NCI-H2171 treated with DMSO at 0.1 percent for 48 hours (cell line): ENCODE measurements around the gene FBXL3.
A peak's percentile ranks its signal among the peaks of the same experiment; 100 is the strongest.
"Not testable (repeated sequence)": the region's sequence is repeated elsewhere in the genome, so short reads cannot be mapped to it uniquely, and the experiment has no call there.

Experiments
- DNase-seq: peaks from one replicate; lab custom pipeline; 2025; lab: John Stamatoyannopoulos, UW

FBXL3 gene

DNA sequence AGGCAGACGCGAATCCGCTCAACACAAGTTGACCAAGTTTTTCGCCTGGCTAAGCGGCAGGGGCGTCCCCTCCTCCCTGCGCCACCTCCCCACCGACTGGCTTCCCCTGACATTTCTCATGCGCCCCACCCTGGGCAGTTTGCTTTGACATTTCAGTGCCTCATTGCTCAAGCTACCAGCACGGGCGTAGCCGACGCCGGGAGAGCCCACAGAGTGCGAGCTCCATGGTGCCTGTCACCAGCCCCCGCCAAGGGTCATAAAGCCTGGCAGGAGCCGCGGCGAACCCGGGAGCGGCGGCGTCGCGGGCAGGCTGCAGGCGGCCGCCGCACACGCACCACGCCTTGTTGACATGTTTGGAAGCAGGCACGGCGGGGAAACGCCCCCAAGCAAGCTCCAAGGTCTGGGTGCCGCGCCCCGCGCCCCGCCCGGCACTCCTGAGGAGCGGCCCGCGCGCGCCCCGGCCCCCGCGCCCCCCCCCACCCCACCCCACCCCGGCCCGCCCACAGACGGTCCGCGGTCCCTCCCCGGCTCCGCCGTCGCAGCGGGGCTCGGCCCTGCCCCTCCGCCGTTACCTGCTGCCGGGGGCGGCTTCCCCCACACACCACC lies 601 bp downstream of the FBXL3 start:
- peak; percentile 71 for DNase-seq

DNA sequence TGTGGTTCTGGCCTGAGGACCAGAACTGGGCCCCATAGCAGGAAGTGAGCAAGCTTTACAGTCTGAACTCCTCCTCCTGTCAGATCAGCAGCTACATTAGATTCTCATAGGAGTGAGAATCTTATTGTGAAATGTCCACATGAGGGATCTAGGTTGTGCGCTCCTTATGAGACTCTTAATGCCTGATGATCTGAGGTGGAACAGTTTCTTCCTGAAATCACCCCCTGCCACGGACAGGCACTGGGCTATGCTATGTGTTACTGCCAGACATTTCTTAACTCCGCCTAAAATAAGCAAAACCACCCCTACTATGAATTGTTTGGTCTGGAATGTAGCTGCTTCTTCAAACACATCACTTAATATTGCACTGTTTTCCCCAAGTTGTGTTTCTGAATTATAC lies 4.6 kb downstream of the FBXL3 start:
- no peak for DNase-seq

DNA sequence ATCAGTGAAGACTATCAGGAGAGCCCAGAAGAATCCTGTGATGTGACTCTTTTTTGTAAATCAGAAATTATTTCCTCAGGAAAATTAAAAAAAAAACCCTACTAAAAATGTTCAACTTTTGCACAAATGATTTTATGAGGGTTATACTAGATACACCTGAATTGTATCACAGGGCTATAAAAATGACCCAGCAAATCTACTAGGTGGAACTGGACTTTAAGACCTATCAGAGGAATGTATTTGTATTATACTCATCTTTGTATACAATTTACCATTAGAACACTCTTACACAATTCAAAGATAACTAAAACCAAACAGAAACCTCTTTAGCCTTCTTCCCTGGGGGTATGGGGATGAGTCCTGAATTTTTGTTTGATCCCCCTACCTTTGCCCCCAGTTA lies 7.2 kb downstream of the FBXL3 start:
- no peak for DNase-seq

DNA sequence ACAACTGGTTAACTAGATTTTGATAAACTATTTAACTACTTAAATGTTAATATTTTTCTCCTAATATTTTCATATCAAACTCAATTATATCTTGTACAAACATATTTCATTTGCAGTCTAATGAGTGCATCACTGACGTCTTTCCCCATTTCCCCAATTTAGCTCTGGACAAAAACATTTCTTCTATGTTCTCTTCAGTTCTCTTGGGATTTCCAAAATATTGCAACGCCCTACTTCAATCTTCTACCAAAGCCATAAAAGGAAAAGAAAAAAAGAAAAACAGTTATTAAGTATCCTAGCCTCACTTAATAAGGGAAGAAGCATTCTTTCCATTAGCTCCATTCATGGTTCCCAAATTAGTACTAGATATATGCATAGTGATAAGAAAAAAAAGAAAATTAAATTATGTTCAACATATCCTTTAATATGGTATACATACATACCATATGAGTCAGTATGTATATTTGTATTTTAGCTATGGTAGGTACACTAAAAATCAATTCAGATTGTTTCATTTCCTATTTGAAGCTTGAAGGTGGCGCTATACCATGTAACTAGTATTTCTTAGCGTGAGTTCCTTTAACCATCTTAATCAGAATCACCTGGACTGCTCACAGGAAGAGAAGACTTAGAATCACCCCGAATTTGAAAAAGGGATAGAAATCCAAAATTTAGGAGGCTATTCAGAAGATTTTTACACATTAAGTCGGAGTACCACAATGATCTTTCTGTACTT lies 9.9 kb downstream of the FBXL3 start:
- DNase-seq = no peak

DNA sequence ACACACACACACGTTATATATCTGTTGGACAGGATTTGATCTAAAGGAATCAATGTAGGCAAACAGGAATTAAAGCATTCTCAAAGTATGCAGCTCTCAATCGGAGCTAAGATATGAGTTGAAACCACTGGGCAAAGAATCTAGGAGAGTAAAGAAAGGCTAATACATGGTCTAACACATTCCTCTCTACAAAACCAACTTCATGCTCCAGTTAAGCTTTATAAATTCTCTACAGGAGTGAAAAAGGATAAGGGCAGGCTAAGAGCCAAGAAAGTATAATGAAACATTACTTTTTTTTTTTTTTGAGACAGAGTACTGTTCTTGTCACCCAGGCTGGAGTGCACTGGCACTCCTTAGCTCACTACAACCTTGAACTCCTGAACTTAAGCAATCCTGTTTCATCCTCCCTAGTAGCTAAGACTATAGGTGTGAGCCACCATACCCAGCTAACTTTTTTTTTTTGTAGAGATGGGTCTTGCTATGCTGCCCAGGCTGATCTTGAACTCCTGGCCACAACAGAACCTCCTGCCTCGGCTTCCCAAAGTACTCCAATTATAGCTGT lies 10.6 kb downstream of the FBXL3 start:
- DNase-seq = no peak

DNA sequence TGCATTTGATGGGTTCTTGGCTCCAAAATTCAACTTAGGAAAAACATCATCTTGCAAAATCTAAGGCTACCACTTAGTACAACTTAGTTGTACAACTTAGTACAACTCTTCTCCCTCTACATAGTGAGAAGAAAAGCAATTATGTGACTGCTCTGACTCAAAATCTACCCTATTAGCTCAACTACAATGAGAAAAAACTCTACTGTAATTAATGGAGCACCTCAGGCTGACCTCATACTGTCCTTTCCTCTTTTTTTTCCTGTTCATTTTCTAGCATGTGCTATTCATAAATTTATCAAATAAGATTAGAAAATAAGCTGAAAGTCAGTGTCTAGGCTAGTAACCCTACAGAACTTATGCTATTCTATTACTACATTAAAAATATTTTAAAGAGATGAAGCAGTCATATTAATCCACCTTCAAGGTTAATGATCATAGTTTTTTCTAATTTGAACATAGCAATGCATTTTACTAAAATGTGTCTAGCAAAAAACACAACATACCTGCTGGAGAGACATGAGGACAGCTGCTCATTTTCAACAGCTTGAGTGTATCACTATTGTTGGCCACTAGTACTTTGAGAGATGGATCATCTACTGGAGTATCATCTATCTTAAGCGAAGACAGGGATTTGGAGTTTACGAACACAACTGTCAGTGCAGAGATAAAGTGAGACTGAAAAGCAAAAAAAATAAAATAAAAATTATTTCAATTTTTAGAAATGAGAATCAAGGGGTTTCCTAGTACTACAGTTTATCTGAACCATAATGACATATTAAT lies 11.9 kb downstream of the FBXL3 start:
- DNase-seq = no peak

DNA sequence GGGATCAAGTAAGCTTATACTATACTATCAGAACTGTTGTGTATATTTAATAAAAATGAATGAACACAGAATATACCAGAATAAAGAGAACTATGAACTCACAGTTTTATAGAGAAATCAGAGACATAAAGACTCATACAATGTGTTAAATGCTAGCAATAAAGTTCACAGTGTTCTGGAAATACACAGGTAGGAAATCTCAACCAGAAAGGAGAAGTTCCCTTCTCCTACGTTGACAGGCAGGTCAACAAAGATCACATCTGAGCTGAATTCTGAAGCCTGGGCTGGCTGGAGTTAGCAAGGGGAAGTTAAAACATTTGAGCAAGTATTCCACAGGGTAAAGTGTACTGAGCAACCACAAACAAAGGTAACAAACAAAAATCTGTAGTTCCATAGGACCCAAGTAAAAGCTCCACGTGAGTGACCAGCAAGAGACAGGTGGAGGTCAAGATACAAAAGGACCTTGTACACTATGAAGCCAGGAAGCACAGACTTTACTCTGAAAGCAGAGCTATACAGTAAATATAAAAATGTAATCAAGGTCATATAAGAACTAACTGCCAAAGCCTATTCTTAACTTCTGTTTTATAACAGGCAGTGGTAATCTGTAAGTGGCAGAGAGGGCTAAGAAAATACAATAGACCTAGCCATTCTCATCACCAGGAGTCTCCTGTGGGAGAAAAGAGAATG lies 13.0 kb downstream of the FBXL3 start:
- no peak for DNase-seq

DNA sequence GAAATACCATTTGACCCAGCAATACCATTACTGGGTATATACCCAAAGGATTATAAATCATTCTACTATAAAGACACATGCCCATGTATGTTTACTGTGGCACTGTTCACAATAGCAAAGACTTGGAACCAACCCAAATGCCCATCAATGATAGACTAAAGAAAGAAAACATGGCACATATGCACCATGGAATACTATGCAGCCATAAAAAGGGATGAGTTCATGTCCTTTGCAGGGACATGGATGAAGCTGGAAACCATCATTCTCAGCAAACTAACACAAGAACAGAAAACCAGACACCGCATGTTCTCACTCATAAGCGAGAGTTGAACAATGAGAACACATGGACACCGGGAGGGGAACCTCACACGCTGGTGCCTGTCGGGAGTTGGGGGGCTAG lies 17.2 kb downstream of the FBXL3 start:
- DNase-seq = not testable (repeated sequence)

DNA sequence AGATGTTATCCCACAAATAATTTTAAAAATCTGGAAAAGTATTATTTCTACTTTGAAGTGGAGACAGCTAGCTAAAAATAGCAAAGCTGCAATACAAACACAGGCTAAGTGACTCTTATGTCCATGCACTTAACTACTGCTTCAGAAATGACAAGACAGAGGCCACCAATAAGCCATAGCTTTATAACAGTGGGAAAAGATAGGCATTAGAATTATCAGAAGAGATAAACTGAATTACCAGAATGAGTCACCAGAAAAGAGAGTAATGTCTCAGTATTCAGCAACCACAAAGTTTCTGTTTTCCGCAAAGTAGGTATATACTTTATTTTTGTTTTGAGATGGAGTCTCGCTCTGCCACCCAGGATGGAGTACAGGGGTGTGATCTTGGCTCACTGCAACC lies 17.9 kb downstream of the FBXL3 start:
- DNase-seq = no peak

DNA sequence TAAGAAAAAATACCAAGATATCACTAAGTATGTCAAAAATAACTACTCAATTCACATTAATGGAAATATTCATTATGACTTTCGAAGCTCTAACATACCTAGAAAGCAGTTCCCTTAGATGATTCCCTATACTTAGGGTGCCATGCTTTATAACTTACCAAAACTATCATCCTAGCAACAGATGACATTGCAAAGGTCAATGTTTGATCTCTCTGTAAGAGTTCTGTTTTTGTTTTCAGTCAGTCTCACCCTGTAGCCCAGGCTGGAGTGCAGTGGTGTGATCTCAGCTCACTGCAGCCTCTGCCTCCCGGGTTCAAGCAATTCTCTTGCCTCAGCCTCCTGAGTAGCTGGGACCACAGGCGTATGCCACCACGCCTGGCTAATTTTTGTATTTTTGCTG lies 18.6 kb downstream of the FBXL3 start:
- not testable (repeated sequence) for DNase-seq

DNA sequence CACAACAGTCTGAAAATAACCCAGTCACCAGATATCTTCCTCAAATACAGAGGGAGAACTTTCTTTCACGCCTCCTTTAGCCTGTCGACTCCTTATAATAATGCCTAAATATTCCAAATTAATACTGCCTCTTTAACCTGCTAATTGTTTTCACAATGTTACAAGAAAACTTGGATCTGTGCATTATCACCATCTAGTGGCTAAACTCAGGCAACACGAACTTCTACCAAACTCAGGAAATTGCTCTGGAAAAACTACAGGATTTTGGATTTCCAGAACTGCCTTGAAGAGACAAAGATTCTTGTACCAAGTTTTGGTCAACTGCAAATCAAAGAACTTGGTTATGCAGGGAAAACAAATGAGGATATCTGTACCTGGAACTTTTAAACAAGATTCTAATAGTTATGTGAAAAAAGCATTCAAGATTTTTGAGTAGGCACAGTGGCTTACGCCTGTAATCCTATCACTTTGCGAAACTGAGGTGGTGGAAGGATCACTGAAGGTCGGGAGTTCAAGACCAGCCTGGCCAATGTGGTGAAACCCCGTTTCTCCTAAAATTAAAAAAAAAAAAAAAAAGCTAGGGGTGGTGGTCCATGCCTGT lies 24.3 kb downstream of the FBXL3 start:
- peak; percentile 62 for DNase-seq

DNA sequence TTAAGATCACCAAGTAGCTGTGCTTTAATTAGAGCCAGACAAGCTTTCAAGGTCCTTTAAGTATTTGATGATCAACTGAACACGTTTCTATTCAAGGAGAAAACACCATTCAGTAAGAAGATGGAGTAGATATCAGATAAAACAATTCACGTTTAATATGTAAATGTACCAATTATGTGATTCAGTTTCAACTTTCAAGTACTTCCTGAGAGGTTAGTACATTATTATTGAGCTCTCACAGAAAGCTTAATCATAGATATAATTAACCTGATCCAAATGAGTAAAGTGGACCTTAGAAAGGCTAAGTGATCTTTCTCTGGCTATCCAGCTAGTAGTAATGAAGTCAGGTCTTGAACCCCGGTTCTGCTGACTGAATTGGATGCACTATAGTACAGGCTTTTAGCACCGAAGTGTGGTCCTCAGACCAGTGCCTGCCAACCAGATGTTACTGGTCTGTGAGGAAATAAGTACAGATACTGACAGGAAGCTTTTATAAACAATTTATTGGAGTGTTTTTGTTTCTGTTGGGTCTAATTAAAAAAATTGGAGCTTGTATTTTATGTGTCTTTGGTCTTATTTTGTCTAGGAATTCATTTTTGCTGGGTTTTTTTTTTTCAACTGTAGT lies 24.9 kb downstream of the FBXL3 start:
- no peak for DNase-seq

DNA sequence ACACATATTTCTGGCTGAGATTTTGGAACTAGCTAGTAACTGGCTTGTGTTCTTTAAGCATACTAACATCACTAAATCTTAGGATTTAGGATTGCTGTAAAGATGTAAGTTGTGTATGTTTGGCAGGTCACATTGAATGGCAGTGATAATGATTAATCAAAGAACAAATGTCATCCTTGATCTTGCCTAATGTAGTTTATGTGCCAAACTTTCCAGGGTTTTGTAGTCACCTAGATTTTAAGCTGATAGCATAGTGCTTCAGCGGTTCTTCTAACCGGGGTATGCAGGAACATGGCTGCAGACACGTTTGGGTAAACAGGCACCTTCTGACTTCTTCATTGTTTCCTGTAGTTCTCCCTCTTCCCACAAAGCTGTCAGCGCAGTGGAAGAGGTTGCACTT lies 25.4 kb downstream of the FBXL3 start:
- DNase-seq = no peak

DNA sequence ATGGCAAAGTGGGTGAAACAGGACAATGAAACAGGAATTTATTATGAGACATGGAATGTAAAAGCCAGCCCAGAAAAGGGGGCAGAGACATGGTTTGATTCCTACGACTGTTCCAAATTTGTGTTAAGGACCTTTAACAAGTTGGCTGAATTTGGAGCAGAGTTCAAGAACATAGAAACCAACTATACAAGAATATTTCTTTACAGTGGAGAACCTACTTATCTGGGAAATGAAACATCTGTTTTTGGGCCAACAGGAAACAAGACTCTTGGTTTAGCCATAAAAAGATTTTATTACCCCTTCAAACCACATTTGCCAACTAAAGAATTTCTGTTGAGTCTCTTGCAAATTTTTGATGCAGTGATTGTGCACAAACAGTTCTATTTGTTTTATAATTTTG lies 26.5 kb downstream of the FBXL3 start:
- no peak for DNase-seq

DNA sequence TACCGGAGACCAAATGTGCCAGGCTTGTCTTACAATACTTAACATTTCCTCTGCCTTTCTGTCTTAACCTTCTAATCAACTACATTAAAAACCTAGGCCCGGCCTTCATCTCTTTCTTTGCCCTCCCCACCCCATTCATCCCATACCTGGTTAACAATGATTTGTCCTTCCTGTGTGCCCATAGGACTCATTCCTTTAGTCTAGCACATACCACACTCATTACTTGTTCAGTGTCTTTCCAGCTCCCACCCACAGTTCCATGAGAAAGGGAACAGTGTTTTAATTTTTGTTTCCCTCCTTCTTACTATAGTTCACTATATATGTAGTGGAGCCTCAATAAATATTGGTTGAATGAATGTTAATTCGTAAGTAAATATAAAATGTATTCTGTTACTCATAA lies 32.7 kb downstream of the FBXL3 start:
- no peak for DNase-seq

DNA sequence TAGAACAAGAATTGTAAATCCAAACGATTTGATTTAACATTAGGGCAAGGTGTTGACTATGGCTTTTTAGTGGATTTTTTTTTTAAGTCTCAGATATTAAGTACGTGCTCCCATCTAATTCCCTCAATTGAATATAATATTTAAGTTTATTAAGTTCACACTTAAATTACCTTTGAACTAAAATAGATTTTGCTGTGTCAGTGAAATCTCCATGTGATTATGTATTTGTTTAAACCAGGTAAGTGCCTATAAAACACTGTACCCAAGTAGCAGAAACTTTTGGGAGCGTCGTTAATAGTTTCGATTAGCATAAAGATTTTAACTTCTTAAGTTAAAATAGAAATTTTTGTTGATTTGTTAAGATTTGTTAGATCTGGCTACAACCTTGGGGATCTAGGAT lies 33.5 kb downstream of the FBXL3 start:
- no peak for DNase-seq

DNA sequence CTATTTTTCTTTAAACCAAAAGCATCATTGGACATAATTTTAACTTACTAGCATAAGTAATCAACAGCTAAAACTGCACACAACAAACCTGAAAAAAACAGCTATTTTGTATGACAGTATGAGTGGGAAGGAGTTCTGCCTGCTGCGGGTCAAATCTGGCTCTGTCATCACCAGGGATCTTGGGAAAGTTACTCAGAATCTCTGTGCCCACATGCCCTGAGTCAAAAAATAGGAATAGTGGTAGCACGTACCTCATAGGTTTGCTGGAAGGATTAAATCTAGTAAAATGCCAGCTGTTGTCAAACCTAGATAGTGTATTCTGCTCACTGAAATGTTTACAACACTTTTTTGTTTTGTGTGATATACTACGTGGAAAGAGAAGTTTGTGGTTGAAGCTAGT lies 33.9 kb downstream of the FBXL3 start:
- no peak for DNase-seq

DNA sequence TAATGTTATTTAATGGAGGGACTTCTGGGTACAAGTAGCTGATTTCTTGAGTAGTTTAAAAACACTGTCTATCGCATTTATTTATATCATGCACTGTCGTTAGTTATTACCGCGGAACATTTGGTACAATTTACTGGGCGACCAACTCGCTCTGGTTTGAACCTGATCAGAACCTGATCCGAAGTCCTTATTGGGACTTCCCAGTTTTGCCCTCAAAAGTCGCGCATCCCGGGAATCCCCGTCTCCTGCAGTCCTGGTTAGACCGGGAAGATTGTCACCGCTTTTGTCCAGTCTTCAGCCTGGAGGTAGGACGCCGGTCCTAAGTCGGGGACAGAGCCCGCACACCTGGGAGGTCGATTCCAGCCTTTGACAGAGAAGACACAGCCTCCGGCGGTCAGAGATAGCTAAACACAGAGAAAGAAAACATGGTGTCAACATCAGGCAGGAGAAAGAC lies 34.4 kb downstream of the FBXL3 start:
- no peak for DNase-seq

DNA sequence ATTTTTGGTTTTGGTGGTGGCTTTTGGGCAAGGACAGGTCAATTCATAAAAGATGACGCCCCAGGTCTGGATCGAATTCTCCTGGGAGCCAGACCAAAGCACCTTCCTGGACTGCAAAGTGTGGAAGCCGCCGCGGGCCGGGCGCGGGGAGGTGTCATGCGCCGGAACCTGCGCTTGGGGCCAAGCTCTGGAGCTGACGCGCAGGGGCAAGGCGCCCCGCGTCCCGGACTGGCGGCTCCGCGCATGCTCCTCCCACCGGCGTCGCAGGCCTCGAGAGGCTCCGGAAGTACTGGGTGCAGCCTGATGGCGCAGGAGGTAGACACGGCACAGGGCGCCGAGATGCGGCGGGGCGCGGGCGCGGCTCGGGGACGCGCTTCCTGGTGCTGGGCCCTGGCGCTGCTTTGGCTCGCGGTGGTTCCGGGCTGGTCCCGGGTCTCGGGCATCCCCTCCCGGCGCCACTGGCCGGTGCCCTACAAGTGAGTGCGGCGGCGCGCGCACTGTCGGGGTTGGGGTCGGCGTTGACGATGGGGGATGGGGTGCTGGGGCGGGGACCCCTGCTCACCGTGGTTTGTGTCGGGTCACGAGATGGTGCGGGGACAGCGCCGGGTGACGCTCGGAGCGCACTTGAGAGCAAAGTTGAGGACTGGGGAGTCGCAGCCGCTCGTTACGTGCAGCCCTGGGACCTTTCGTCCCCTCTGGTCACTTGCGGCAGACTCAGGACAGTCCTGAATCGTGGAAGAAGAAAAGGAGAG lies 35.0 kb downstream of the FBXL3 start, which contains the start of gene CLN5:
Gene CLN5, plus strand, starts transcription at position 286 of the 752 bp plus-strand sequence. Its CDS starts 18 bp downstream, at position 304.
- peak; percentile 94 for DNase-seq

DNA sequence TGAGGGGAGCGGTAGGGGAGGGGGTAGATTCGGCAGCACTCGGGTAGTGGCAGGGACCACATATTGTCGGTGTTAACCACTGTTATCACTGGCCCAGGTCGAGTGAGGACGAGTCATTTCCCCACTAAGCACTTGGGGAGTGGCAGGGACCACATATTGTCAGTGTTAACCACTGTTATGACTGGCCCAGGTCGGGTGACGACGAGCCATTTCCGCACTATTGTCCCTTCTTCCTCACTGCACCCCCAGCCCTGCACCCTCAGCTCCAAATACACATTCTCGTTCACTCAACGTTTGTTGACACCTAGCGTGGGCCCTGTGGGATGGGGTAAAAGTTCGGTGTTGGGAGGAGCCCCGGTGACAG lies 35.5 kb downstream of the FBXL3 start:
- no peak for DNase-seq

DNA sequence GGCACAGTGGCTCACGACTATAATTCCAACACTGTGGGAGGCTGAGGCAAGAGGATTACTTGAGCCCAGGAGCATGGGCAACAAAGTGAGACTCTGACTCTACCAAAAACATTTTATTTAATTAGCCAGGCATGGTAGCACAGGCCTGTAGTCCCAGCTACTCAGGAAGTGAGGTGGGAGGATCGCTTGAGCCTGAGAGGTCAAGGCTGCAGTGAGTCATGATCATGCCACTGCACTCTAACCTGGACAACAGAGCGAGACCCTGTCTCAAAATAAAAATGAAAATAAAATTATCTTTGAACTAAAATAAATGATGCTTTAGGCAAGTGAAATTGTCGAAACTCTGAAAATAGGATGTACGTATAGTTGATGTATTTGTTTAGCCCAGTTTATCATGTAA lies 43.3 kb downstream of the FBXL3 start:
- DNase-seq = no peak
